GM19240 (cell line): Measurements from ENCODE around the gene CHRNA9.

Experiments
- DNase-seq: peaks from one replicate; pipeline ENCODE4 v3.0.0; 2011; ENCODE audit warnings: low spot score; ENCODE audit not compliant: insufficient read length

CHRNA9 gene

DNA sequence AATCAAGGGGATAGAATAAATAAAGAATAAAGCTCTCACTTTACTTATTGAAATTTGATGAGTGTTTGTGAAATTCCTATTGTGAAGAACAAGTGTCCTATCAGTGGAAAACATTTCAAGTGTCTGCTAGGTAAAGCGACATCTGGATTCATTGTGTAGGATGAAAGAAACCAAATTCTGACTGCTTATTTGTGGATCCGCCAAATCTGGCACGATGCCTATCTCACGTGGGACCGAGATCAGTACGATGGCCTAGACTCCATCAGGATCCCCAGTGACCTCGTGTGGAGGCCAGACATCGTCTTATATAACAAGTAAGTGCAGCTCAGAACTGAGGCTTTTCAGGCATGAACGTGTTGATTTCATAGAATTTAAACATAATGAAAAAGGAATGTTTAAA is 1.9 kb downstream of the CHRNA9 start:
- DNase-seq: no peak

DNA sequence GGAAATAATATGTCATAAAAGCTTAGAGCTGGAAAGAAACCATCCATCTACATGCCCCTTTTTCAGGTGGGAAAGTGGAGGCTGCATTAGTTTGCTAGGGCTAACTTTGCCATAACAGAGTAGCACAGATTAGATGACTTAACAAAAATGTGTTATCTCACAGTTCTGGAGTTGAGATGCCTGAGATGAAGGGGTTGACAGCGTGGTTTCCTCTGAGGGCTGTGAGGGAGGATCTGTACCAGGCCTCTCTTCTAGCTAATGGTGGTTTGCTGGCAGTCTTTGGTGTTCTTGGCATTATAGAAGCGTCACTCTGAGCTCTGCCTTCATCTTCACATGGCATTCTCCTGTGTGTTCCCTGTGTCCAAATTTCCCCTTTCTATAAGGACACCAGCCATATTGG is 2.4 kb downstream of the CHRNA9 start:
- no peak for DNase-seq

DNA sequence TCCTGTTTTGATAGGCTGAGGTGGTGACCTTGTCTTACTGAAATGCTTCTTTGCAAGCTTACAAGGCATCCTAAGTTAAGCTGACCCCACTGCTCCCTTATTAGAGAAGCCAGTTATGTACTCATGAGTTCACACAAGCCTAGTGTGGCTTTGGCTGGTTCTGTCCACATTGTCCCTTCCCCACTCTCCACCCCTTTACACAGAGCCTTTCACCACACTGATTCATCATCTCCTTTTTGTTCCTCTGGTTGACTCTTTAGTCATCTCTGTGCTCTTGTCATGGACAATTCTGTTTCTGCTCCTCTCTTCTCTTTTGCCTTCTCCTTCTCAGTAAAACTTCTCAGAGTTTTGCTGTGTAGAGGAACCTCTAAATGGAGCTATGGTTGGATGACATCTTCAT is 4.9 kb downstream of the CHRNA9 start:
- no peak for DNase-seq

- no peak for DNase-seq
Measured at GRCh38 chr4:40347472-40347871, 12.3 kb downstream of the CHRNA9 start.

DNA sequence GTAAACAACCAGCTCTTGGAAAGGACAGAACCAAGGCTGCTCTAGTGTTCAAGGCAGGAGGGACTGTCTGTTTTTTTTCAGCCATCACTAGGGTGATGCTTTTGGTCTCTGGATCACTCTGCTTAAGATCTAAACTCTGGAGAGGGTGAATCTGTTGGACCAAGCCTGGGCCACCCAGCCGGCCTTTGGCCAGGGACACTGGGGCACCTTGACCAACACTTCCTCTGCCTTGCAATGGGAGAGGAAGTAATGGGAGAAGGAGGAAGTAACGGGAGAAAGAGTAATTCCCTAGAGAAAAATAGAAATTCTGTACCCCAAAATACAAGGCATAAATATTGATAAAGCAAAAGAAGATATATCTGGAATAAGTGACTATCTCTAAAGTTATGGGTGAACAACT is 12.9 kb downstream of the CHRNA9 start:
- DNase-seq: no peak

DNA sequence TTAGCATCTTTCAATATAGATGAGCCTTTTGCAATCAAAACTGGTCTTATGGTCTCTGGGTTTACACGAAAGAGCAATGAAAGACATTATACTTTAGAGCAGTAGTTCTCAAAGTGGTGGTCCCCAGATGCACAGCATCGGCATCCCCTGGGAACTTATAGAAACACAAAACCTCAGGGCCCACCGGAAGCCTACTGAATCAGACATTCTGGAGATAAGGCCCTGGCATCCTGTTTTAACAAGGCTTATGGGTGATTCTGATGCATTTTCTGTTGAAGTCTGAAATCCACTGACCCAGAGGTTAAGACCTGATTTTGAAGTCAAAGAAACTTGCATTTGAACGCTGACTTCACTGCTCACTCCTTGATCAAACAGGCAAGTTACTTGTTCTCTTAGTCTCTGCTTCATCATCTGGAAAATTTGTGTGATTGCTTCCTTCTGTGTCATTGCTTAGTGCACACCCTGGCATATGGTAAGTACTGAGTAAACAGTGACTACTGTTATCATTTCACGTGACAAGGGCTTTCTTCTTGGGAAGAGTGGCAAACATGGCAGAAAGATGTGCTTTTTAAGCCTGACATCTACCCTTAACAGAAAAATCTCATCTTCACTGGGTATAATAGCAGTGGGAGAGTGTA is 14.5 kb downstream of the CHRNA9 start:
- DNase-seq: no peak

GRCh38 chr4:40350627-40351227 is 15.6 kb downstream of the CHRNA9 start:
- no peak for DNase-seq

- DNase-seq: no peak
Measured at GRCh38 chr4:40354158-40354557, 19.0 kb downstream of the CHRNA9 start.

GRCh38 chr4:40355131-40355530 is 20.0 kb downstream of the CHRNA9 start:
- DNase-seq: no peak

DNA sequence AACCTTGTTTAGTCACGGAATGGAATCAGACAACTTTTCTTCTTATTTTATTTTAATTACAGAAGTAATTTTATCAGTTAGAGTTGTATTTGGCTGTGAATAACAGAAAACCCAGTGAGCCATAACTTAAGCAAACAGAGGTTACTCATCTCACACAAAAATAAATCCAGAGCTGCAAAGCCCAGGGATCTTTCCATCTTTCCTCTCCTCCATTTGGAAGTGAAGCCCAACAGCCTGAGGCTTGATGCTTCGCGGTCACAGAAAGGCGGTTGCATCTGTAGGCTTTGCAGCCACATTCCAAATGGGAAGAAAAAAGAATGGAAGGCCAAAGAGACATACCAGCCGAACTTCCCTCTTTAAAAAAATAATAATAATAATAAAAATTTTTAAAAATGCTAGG is 22.6 kb downstream of the CHRNA9 start:
- DNase-seq: no peak

DNA sequence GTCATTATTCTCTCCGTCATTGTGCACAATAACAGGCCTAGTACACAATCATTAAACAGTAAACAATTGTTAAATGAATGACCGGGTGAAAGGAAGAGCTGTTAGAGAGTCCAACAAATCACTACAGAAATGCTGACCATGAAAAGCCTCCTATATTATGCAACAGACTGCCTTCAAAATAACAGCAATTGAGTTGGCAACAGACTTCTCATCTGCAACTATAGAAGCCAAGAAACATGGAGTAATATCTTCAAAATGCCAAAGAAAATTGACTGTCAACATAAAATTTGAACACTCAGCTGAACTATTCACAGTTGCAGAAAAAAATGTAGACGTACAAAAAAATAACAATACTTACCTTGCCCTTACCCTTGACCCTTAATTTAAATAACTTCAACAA is 26.2 kb downstream of the CHRNA9 start:
- DNase-seq: no peak

DNA sequence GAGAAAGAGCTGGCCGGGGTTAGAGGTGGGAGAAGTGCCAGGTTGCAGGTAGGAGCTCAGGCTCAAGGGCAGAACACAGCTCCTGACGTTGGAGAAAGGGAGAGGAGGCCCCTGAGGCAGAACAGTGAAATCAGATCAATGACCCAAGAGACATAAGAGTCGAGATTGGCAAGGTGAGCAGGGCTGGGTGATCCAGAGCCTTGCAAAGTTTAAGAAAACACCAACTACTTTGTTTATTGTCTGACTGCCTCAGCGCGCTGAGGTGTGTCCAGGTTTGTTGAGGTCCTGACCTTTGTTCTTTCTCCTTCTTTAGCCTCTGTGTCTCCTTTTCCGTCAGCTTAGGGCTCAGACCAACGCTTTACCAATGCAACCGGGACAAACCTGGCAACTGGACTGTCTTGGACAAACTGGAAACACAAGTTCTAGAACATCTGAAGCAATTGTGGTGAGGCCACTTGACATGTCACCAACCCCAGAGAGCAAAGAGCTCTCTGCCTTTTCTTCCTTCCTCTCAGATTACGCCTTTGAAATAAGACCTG is 28.3 kb downstream of the CHRNA9 start:
- DNase-seq: no peak

GRCh38 chr4:40363945-40364344 is 28.8 kb downstream of the CHRNA9 start:
- no peak for DNase-seq

- no peak for DNase-seq
Measured at GRCh38 chr4:40365766-40366165, 30.6 kb downstream of the CHRNA9 start.

- DNase-seq: no peak
Measured at GRCh38 chr4:40367451-40367850, 32.3 kb downstream of the CHRNA9 start.

DNA sequence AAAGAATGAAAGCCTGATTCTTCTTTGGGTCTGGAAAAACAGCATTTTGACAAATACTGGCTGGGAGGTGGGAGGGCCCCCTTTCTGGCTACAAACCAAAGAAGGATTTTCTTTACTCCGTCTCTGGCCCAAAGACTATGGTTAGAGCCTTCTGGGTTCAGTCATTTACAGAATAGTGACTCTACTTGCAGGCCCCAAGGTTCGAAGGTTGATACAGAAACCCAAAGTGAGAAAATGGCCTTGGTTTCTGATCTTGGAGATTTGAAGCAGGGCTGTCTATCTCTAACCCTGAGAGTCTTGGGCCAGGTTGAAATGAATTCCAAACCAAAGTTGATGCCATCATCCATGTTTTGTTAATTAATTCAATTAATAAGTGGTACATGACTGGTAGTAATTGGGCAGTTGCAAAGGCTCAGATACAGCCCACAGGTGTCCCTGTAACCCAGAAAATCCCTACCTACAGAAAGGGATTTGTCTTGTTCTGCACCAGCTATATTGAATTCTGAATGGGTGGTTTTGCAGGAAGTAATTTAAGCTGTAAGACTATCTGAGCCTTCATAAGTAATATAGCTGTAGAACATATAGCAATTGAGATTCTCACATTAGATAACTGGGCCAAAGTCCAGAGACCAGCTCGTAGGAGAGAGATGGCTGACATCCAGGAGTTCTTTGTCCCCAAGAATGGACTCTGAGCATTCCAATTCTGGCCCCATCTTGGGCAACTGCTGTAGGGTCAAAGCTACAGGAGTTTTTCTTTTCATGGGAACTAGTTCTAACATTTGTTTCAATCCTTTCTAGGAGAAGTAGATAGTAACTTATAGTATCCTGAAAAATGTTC is 34.5 kb downstream of the CHRNA9 start:
- DNase-seq: no peak

DNA sequence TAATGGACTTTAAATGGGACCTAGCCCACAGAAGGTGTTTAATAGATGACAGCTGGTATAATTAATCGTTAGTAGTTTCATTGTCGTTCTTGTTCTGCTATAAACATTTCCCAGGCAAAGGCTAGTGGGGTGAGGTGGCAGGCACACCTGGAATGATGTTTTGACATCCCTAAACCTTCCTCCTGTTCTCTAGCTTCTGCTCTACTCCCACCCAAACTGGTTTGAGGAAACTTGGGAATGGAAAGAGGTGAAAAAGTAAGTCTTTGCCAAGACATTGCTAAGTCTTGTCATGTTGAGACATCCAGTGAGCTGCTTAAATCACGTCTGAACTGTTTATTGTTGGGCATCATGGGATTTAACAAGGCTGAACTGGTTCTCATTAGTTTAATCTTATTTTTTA is 37.5 kb downstream of the CHRNA9 start:
- no peak for DNase-seq

- no peak for DNase-seq
Measured at GRCh38 chr4:40373636-40374035, 38.5 kb downstream of the CHRNA9 start.

DNA sequence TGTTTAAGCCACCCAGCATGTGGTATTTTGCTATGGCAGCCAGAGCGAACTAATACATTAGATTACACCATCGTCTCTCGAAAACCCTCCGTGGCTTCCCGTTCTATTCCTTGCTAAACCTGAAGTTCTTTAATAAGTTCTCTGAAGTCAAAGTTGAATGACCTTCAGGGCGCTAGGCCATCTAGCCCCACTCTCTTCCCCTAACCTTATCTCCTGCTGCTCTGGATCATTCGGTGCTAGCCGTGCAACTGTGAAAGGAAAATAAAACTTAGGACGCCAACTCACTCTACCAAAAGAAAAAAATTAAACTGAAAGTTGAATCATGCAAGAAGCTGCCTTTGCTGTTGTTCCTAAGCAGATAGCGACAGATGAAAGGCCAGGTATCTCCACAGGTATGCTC is 40.0 kb downstream of the CHRNA9 start:
- no peak for DNase-seq

DNA sequence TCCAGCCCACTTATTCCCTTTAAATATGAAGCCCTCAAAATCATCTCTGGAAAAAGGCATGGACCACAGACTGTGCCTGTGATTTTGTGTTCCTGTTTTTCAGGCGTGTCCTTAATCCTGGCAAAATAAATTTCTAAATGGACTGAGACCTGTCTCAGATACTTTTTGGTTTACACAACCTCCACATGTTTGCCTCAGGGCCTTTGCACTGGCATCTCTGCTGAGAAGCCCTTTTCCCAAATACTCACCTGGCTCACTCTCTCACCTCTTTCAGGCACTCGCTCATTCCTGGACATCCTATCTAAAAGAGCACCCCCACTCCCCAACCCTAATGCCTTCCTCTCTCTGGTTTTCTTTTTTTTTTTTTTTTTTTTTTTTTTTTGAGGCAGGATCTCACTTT is 40.5 kb downstream of the CHRNA9 start:
- no peak for DNase-seq

- DNase-seq: no peak
Measured at GRCh38 chr4:40377512-40378365, 42.6 kb downstream of the CHRNA9 start.
